Measurements from ENCODE around the gene HBS1L. TPM values are rescaled to one million over a fixed set of nuclear protein-coding genes. Genes with fewer than 3 reads are reported as not detected.

HBS1L gene
- total RNA-seq, 1 experiment from 2014 or later = 81.2 TPM

- no peaks in the 10 kb centered on the region for H3K9me3 ChIP-seq
- H3K27me3 Mint-ChIP-seq (ENCODE audit: insufficient read depth, unreplicated experiment) = no peaks in the 10 kb centered on the region
- peaks cover 18% of the 10 kb centered on the region for H3K36me3 Mint-ChIP-seq (ENCODE audit: insufficient read depth, unreplicated experiment)
- H3K27me3 ChIP-seq (replicated peaks; ENCODE audit: control insufficient read depth, insufficient read depth, low read length) = no peaks in the 10 kb centered on the region
- H3K4me3 Mint-ChIP-seq (ENCODE audit: unreplicated experiment) = no peak overlapping the region
- no peaks in the 10 kb centered on the region for H3K9me3 Mint-ChIP-seq (ENCODE audit: unreplicated experiment)
- H3K4me3 ChIP-seq (ENCODE audit: low read depth, low read length) = no peak overlapping the region
- BruUV-seq (replicated peaks) = no TSS peak
- H3K4me1 ChIP-seq = no peaks in the 10 kb centered on the region
- intact Hi-C loops (cut with micrococcal nuclease; ENCODE audit: unreplicated experiment) = no loop called here
- CTCF ChIA-PET = no interaction called here
- DNase-seq = no peak
- no peak overlapping the region for H3K27ac Mint-ChIP-seq (ENCODE audit: unreplicated experiment)
- POLR2A ChIA-PET = no interaction called here
- H3K36me3 ChIP-seq (ENCODE audit: control insufficient read depth, insufficient read depth, low read length) = no peaks in the 10 kb centered on the region
- H3K4me1 Mint-ChIP-seq (ENCODE audit: low read depth, unreplicated experiment) = no peaks in the 10 kb centered on the region
- TF ChIP-seq, protein P1, sequence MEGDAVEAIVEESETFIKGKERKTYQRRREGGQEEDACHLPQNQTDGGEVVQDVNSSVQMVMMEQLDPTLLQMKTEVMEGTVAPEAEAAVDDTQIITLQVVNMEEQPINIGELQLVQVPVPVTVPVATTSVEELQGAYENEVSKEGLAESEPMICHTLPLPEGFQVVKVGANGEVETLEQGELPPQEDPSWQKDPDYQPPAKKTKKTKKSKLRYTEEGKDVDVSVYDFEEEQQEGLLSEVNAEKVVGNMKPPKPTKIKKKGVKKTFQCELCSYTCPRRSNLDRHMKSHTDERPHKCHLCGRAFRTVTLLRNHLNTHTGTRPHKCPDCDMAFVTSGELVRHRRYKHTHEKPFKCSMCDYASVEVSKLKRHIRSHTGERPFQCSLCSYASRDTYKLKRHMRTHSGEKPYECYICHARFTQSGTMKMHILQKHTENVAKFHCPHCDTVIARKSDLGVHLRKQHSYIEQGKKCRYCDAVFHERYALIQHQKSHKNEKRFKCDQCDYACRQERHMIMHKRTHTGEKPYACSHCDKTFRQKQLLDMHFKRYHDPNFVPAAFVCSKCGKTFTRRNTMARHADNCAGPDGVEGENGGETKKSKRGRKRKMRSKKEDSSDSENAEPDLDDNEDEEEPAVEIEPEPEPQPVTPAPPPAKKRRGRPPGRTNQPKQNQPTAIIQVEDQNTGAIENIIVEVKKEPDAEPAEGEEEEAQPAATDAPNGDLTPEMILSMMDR (IDR thresholded peaks at IDR 0.05; ENCODE audit: insufficient read depth in 1 of 2, low read depth in 1 of 2, low read length in 1 of 2, severe bottlenecking in 1 of 2, unreplicated experiment in 1 of 2) = no peak
Measured at GRCh38 chr6:134990262-134990661, 64.4 kb downstream of the HBS1L start.

GRCh38 chr6:134984821-134985220, 69.8 kb downstream of the HBS1L start:
- Mint-ChIP-seq H3K36me3 (ENCODE audit: insufficient read depth, unreplicated experiment) (peaks cover 35% of the 10 kb centered on the region), H3K4me1 (ENCODE audit: low read depth, unreplicated experiment) (no peaks in the 10 kb centered on the region), H3K27me3 (ENCODE audit: insufficient read depth, unreplicated experiment) (no peaks in the 10 kb centered on the region), H3K27ac (ENCODE audit: unreplicated experiment) (no peak overlapping the region), H3K4me3 (ENCODE audit: unreplicated experiment) (no peak overlapping the region), H3K9me3 (ENCODE audit: unreplicated experiment) (no peaks in the 10 kb centered on the region)
- H3K27me3 ChIP-seq (replicated peaks; ENCODE audit: control insufficient read depth, insufficient read depth, low read length) = no peaks in the 10 kb centered on the region
- intact Hi-C loops (cut with micrococcal nuclease; ENCODE audit: unreplicated experiment) = no loop called here
- DNase-seq = no peak
- BruUV-seq (replicated peaks) = no TSS peak
- H3K36me3 ChIP-seq (ENCODE audit: control insufficient read depth, insufficient read depth, low read length) = no peaks in the 10 kb centered on the region
- CTCF ChIA-PET = no interaction called here
- POLR2A ChIA-PET = no interaction called here
- TF ChIP-seq, protein P1 (IDR thresholded peaks at IDR 0.05; ENCODE audit: insufficient read depth in 1 of 2, low read depth in 1 of 2, low read length in 1 of 2, severe bottlenecking in 1 of 2, unreplicated experiment in 1 of 2) = no peak
- no peak overlapping the region for H3K4me3 ChIP-seq (ENCODE audit: low read depth, low read length)
- peaks cover 15% of the 10 kb centered on the region; the same call in 1 of the 2 replicates for H3K4me1 ChIP-seq
- H3K9me3 ChIP-seq = no peaks in the 10 kb centered on the region

DNA sequence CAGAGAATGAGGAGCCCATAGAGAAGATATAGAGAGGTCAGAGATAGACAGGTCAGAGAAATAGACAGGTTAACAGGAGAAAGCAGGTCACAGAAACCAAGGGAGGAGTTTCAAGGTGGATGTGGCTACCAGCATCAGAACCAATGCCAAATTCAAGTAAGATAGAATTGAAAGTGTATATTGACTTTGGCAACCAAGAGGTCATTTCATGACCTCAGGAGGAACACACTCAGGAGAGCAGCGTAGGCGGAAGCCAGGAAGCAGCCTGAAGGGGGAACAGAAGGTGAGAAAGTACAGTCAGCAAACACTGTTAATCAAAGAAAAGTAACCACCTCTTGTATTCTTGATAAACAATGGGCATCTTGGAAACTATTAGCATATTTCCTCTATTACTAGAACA, 70.8 kb downstream of the HBS1L start:
- H3K36me3 ChIP-seq (ENCODE audit: control insufficient read depth, insufficient read depth, low read length) = no peaks in the 10 kb centered on the region
- no peaks in the 10 kb centered on the region for H3K9me3 ChIP-seq
- POLR2A ChIA-PET = no interaction called here
- intact Hi-C loops (cut with micrococcal nuclease; ENCODE audit: unreplicated experiment) = no loop called here
- no TSS peak for BruUV-seq (replicated peaks)
- H3K36me3 Mint-ChIP-seq (ENCODE audit: insufficient read depth, unreplicated experiment) = peaks cover 27% of the 10 kb centered on the region
- CTCF ChIA-PET = no interaction called here
- no peaks in the 10 kb centered on the region for H3K27me3 Mint-ChIP-seq (ENCODE audit: insufficient read depth, unreplicated experiment)
- H3K27ac Mint-ChIP-seq (ENCODE audit: unreplicated experiment) = no peak overlapping the region
- H3K4me1 ChIP-seq = peaks cover 15% of the 10 kb centered on the region; the same call in 1 of the 2 replicates
- H3K4me1 Mint-ChIP-seq (ENCODE audit: low read depth, unreplicated experiment) = no peaks in the 10 kb centered on the region
- no peak overlapping the region for H3K4me3 ChIP-seq (ENCODE audit: low read depth, low read length)
- TF ChIP-seq, protein P1 (IDR thresholded peaks at IDR 0.05; ENCODE audit: insufficient read depth in 1 of 2, low read depth in 1 of 2, low read length in 1 of 2, severe bottlenecking in 1 of 2, unreplicated experiment in 1 of 2) = no peak
- H3K27me3 ChIP-seq (replicated peaks; ENCODE audit: control insufficient read depth, insufficient read depth, low read length) = no peaks in the 10 kb centered on the region
- H3K9me3 Mint-ChIP-seq (ENCODE audit: unreplicated experiment) = no peaks in the 10 kb centered on the region
- no peak for DNase-seq
- no peak overlapping the region for H3K4me3 Mint-ChIP-seq (ENCODE audit: unreplicated experiment)

All from Caco-2 (cell line).